Parathyroid adenoma (tissue), 2 donors: ENCODE results near the gene TMEM147.

Source experiments
- H2AFZ ChIP-seq: fragments of 300-600 bp; sonication (generic); one replicate; pipeline ENCODE4 v1.7.0; 2017; ENCODE audit warnings: antibody characterized with exemption, mild to moderate bottlenecking
- H3K27ac ChIP-seq: fragments of 300-600 bp; sonication (generic); one replicate; pipeline ENCODE4 v1.7.0; 2017
- H3K27me3 ChIP-seq: fragments of 300-600 bp; sonication (generic); one replicate; pipeline ENCODE4 v1.7.0; 2017; ENCODE audit warnings: low read length; ENCODE audit not compliant: control insufficient read depth, insufficient read depth
- H3K36me3 ChIP-seq: fragments of 300-600 bp; sonication (generic); one replicate; pipeline ENCODE4 v1.7.0; 2017; ENCODE audit warnings: low read length; ENCODE audit not compliant: control insufficient read depth, insufficient read depth
- H3K4me1 ChIP-seq: fragments of 300-600 bp; sonication (generic); one replicate; pipeline ENCODE4 v1.7.0; 2017; ENCODE audit warnings: control low read depth
- H3K4me2 ChIP-seq: fragments of 300-600 bp; sonication (generic); one replicate; pipeline ENCODE4 v1.7.0; 2017; ENCODE audit warnings: low read length
- H3K4me3 ChIP-seq: fragments of 300-600 bp; sonication (generic); one replicate; pipeline ENCODE4 v1.7.0; 2017; ENCODE audit warnings: low read depth, low read length
- H3K79me2 ChIP-seq: fragments of 300-600 bp; sonication (generic); one replicate; pipeline ENCODE4 v1.7.0; 2017; ENCODE audit warnings: control low read depth
- H3K9ac ChIP-seq: fragments of 300-600 bp; sonication (generic); one replicate; pipeline ENCODE4 v1.7.0; 2017; ENCODE audit warnings: mild to moderate bottlenecking
- H3K9me3 ChIP-seq: fragments of 300-600 bp; sonication (generic); one replicate; pipeline ENCODE4 v1.7.0; 2017; ENCODE audit warnings: low read length; ENCODE audit not compliant: control insufficient read depth
- CTCF ChIP-seq: fragments of 300-600 bp; sonication (generic); IDR thresholded peaks from one replicate; pipeline ENCODE4 v1.7.0; 2017; ENCODE audit warnings: antibody characterized with exemption, mild to moderate bottlenecking
- donor health status: primary hyperparathyroidism.

TMEM147 gene

GRCh38 chr19:35559781-35560180 lies 14.4 kb downstream of the TMEM147 start:
- H3K4me1 ChIP-seq, result no peaks in the 10 kb centered on the region
- H3K9me3 ChIP-seq, result no peaks in the 10 kb centered on the region
- H3K4me3 ChIP-seq, result no peak overlapping the region
- no peaks in the 10 kb centered on the region for H3K79me2 ChIP-seq
- H2AFZ ChIP-seq, result no peak overlapping the region
- H3K27me3 ChIP-seq, result no peaks in the 10 kb centered on the region
- H3K27ac ChIP-seq, result no peak overlapping the region
- no peak for TF ChIP-seq CTCF
- H3K9ac ChIP-seq, result no peak overlapping the region
- no peaks in the 10 kb centered on the region for H3K36me3 ChIP-seq
- no peak overlapping the region for H3K4me2 ChIP-seq

GRCh38 chr19:35560271-35560670 lies 14.8 kb downstream of the TMEM147 start:
- no peaks in the 10 kb centered on the region for H3K79me2 ChIP-seq
- no peaks in the 10 kb centered on the region for H3K9me3 ChIP-seq
- H3K4me2 ChIP-seq, result no peak overlapping the region
- no peaks in the 10 kb centered on the region for H3K36me3 ChIP-seq
- H3K27ac ChIP-seq, result no peak overlapping the region
- H3K27me3 ChIP-seq, result no peaks in the 10 kb centered on the region
- no peaks in the 10 kb centered on the region for H3K4me1 ChIP-seq
- no peak for TF ChIP-seq CTCF
- H3K9ac ChIP-seq, result no peak overlapping the region
- H3K4me3 ChIP-seq, result no peak overlapping the region
- no peak overlapping the region for H2AFZ ChIP-seq

GRCh38 chr19:35560677-35561076 lies 15.3 kb downstream of the TMEM147 start:
- Histone ChIP-seq H3K27ac (no peak overlapping the region), H3K27me3 (no peaks in the 10 kb centered on the region), H3K9me3 (no peaks in the 10 kb centered on the region), H3K4me1 (no peaks in the 10 kb centered on the region), H3K4me2 (no peak overlapping the region), H3K9ac (no peak overlapping the region), H2AFZ (no peak overlapping the region), H3K79me2 (no peaks in the 10 kb centered on the region), H3K4me3 (no peak overlapping the region), H3K36me3 (no peaks in the 10 kb centered on the region)
- no peak for TF ChIP-seq CTCF

- Histone ChIP-seq H3K79me2 (no peaks in the 10 kb centered on the region), H2AFZ (no peak overlapping the region), H3K4me2 (no peak overlapping the region), H3K36me3 (no peaks in the 10 kb centered on the region), H3K4me1 (no peaks in the 10 kb centered on the region), H3K27me3 (no peaks in the 10 kb centered on the region), H3K27ac (no peak overlapping the region), H3K4me3 (no peak overlapping the region), H3K9me3 (no peaks in the 10 kb centered on the region), H3K9ac (no peak overlapping the region)
- TF ChIP-seq CTCF, result no peak
Measured at GRCh38 chr19:35561436-35561835, 16.0 kb downstream of the TMEM147 start.

DNA sequence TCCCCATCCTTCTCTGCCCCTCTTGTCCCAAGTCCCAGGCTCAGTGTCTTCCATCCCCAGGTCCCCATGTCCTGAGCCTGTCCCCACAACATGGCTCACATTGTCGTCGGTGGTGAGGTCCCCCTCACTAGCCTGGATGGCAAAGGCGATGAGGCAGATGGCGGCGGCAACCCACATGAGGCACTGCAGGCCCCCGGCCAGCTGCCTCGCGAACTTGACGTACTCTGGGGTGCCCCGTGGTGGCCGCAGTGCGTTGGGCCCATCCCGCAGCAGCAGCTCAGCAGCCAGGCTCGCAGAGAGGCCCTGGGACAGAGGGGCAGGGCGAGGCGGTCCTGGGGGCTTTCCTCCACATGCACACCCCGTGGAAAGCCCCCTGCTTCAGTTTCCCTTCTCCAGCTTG lies 16.9 kb downstream of the TMEM147 start:
- Histone ChIP-seq H3K27ac (no peak overlapping the region), H3K79me2 (no peaks in the 10 kb centered on the region), H3K4me1 (no peaks in the 10 kb centered on the region), H3K36me3 (no peaks in the 10 kb centered on the region), H3K27me3 (no peaks in the 10 kb centered on the region), H3K4me2 (no peak overlapping the region), H3K9me3 (no peaks in the 10 kb centered on the region), H3K9ac (no peak overlapping the region), H3K4me3 (no peak overlapping the region), H2AFZ (no peak overlapping the region)
- no peak for TF ChIP-seq CTCF
